GM18868 (cell line): Measurements from ENCODE around the gene NOL6.
"Not testable (repeated sequence)": the region's sequence is repeated elsewhere in the genome, so short reads cannot be mapped to it uniquely, and the experiment has no call there.

ENCODE experiments used
- ATAC-seq: cut with Tn5 transposase; IDR thresholded peaks from one replicate; pipeline ENCODE4 v1.9.1; 2021; ENCODE audit warnings: mild to moderate bottlenecking, moderate library complexity; ENCODE audit not compliant: unreplicated experiment

Gene NOL6

GRCh38 chr9:33472881-33473615 lies 676 bp downstream of the NOL6 start:
- ATAC-seq = no peak

- no peak for ATAC-seq
Observed at GRCh38 chr9:33472171-33472880, 1.4 kb downstream of the NOL6 start.

GRCh38 chr9:33471361-33471760 lies 2.4 kb downstream of the NOL6 start:
- no peak for ATAC-seq

- no peak for ATAC-seq
Observed at GRCh38 chr9:33469891-33470290, 3.8 kb downstream of the NOL6 start.

GRCh38 chr9:33468797-33469621 lies 4.7 kb downstream of the NOL6 start:
- no peak for ATAC-seq

- ATAC-seq = no peak
Observed at GRCh38 chr9:33468215-33468730, 5.5 kb downstream of the NOL6 start.

GRCh38 chr9:33467526-33467925 lies 6.2 kb downstream of the NOL6 start:
- ATAC-seq = no peak

GRCh38 chr9:33466565-33467495 lies 6.9 kb downstream of the NOL6 start:
- peak; percentile 45 for ATAC-seq

- no peak for ATAC-seq
Observed at GRCh38 chr9:33465596-33466564, 7.8 kb downstream of the NOL6 start.

- no peak for ATAC-seq
Observed at GRCh38 chr9:33465096-33465495, 8.6 kb downstream of the NOL6 start.

- no peak for ATAC-seq
Observed at GRCh38 chr9:33464045-33464636, 9.6 kb downstream of the NOL6 start.

- ATAC-seq = no peak
Observed at GRCh38 chr9:33463151-33463550, 10.6 kb downstream of the NOL6 start.

- no peak for ATAC-seq
Observed at GRCh38 chr9:33461492-33461891, 12.2 kb downstream of the NOL6 start.

GRCh38 chr9:33460854-33461253 lies 12.9 kb downstream of the NOL6 start:
- no peak for ATAC-seq

- peak; percentile 31 for ATAC-seq
Observed at GRCh38 chr9:33459115-33459514, 14.6 kb downstream of the NOL6 start.

GRCh38 chr9:33458444-33458843 lies 15.3 kb downstream of the NOL6 start:
- peak; percentile 60 for ATAC-seq

- ATAC-seq = no peak
Observed at GRCh38 chr9:33455945-33456344, 17.8 kb downstream of the NOL6 start.

GRCh38 chr9:33455456-33455855 lies 18.3 kb downstream of the NOL6 start:
- ATAC-seq = not testable (repeated sequence)

- ATAC-seq = not testable (repeated sequence)
Observed at GRCh38 chr9:33454661-33455026, 19.1 kb downstream of the NOL6 start.
